Right lung (tissue), 5 donors: ENCODE measurements around the gene TSEN34. TPM values are rescaled to one million over a fixed set of nuclear protein-coding genes. Genes with fewer than 3 reads are reported as not detected.
"Not testable (repeated sequence)": the region's sequence is repeated elsewhere in the genome, so short reads cannot be mapped to it uniquely, and the experiment has no call there.

Experiments used
- DNase-seq, 2 donors: peaks; one replicate each; pipeline ENCODE4 v3.0.0-alpha.2; 2013
- polyA plus RNA-seq, 5 donors: library from polyadenylated mRNA; unstranded; fragments of 120-200 nt; gene quantifications; one replicate each; pipeline versions ENCODE4 v1.2.1 to v1.2.3, GENCODE V29; 2013; ENCODE audit warnings: inconsistent platforms in 1 of 5, low replicate concordance in 1 of 5; ENCODE audit not compliant: insufficient read length in 5 of 5, insufficient read depth in 1 of 5

TSEN34 gene
- polyA plus RNA-seq, 5 donors: 35.0 to 66.7 (median 44.3) TPM

DNA sequence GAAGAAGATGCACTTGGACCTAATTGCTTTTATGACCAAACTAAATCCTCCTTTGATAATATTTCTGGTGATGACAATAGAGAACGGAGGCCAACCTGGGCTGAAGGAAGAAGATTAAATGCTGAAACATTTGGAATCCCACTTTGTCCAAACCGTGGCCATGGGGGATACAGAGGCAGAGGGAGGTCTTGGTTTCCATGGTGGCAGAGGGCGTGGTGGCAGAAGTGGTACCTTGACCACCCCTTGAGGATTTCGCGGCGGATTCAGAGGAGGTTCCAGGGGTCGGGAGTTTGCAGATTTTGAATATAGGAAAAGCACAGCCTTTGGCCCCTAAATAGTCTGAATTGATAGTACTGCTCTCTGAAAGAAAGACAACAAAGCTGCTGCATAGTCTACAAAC lies 38.9 kb downstream of the TSEN34 start:
- no peak for DNase-seq

- DNase-seq: peak; percentile 71 to 80
Measured at GRCh38 chr19:54231077-54231931, 40.2 kb downstream of the TSEN34 start.

GRCh38 chr19:54233941-54234340 lies 42.8 kb downstream of the TSEN34 start:
- no peak for DNase-seq

DNA sequence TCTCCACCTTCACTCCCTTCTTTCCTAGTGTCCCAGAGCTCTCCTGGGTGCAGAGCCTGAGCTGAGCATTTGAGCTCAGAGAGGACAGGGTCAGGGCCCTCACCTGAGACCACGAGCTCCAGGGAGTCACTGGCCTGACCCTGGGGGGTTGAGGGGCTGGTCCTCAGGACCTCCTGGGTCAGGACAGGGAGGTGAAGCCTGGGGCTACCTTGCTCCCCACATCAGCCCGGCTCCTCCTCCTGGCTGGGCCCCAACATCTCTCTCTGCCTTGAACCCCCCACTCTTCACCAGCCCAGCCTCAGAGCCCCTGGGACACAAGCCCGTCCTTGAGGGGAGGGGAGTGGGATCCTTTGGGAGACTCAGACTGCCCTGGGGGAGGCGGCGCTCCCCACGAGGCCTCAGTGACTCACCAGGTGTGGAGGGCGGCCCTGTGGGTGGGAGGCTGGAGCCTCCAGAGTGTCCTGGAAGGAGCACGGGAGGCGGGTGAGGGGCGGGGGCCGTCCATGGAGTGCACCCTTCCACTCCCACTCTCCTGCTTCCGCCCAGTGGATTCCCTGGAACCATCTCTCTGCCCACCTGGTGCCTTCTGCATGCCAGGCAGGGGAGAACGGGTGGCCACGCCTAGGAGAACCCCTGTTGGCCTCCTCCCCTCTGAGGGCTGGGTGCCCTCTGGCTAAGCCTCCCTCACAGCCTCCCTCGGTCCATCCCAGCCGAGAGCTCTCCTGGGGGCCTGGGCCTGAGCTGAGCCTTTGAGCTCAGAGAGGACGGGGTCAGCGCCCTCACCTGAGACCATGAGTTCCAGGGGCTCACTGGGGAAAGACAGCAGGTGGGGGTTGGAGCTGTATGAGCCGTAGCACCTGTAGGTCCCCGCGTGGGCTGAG lies 48.6 kb downstream of the TSEN34 start:
- not testable (repeated sequence) for DNase-seq

GRCh38 chr19:54240372-54241336 lies 49.5 kb downstream of the TSEN34 start:
- DNase-seq: not testable (repeated sequence)

DNA sequence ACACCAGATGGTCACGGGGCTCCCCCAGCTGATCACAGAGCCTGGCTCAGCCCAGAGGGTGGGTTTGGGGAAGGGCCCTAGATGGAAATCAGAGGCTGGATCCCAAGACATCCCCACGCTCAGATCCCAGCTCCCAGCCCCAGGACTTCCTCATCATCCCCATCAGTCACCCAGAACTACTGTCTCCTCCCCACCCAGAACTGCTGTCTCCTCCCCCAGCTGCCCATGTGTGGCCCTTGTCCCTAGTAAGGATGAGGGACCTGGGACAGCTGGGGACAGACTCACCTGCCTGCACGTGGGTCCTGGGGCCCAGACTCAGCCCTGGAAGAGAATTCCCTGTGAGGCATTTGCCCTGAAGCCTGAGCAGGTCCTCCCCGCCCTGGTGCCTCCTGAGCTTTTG lies 51.1 kb downstream of the TSEN34 start:
- DNase-seq: not testable (repeated sequence)

- DNase-seq: not testable (repeated sequence)
Measured at GRCh38 chr19:54242646-54243045, 51.5 kb downstream of the TSEN34 start, which contains the start of gene LILRA6. TSS of gene LILRA6 (minus strand) at chr19:54242790.

GRCh38 chr19:54243809-54244208 lies 52.7 kb downstream of the TSEN34 start:
- DNase-seq: not testable (repeated sequence)

Other genes with a start within 250 kb of the TSEN34 start
- gene CACNG8, start 228.4 kb upstream of the TSEN34 start, polyA plus RNA-seq: under 1 TPM; 0.07 to 0.13 (median 0.10) TPM
- 1 to 10 TPM in 3 of 5 donors, under 1 TPM in 2; 0.21 to 2.6 (median 1.0) TPM for gene CACNG6, start 199.7 kb upstream of the TSEN34 start, polyA plus RNA-seq
- under 1 TPM in 3 of 5 donors, not detected in 2; 0.17 to 0.41 (median 0.30) TPM for gene VSTM1, start 127.4 kb upstream of the TSEN34 start, polyA plus RNA-seq
- gene TARM1, start 109.9 kb upstream of the TSEN34 start, polyA plus RNA-seq: under 1 TPM in 4 of 5 donors, not detected in 1; 0.15 to 0.27 (median 0.18) TPM
- under 1 TPM; 0.38 to 0.73 (median 0.56) TPM for gene OSCAR, start 90.5 kb upstream of the TSEN34 start, polyA plus RNA-seq
- 100 to 1,000 TPM in 1 of 5 donors, 10 to 100 TPM in 4; 65.2 to 157 (median 85.5) TPM for gene NDUFA3, start 88.5 kb upstream of the TSEN34 start, polyA plus RNA-seq
- 10 to 100 TPM; 13.1 to 25.5 (median 18.1) TPM for gene TFPT, start 75.7 kb upstream of the TSEN34 start, polyA plus RNA-seq
- gene PRPF31, start 75.6 kb upstream of the TSEN34 start, polyA plus RNA-seq: 10 to 100 TPM; 50.3 to 71.0 (median 60.2) TPM
- 10 to 100 TPM; 54.3 to 69.4 (median 59.5) TPM for gene CNOT3, start 53.5 kb upstream of the TSEN34 start, polyA plus RNA-seq
- 10 to 100 TPM in 1 of 5 donors, 1 to 10 TPM in 4; 6.5 to 12.3 (median 7.9) TPM for gene LENG1, start 31.6 kb upstream of the TSEN34 start, polyA plus RNA-seq
- gene TMC4, start 18.1 kb upstream of the TSEN34 start, polyA plus RNA-seq: 10 to 100 TPM; 21.9 to 42.8 (median 32.1) TPM
- 10 to 100 TPM; 44.0 to 69.4 (median 54.5) TPM for gene MBOAT7, start 1.7 kb upstream of the TSEN34 start, polyA plus RNA-seq
- 1,000 to 10,000 TPM; 1,645 to 2,801 (median 2,081) TPM for gene RPS9, start 9.6 kb downstream of the TSEN34 start, polyA plus RNA-seq
- 1 to 10 TPM; 1.4 to 2.9 (median 2.3) TPM for gene LILRB3, start 31.7 kb downstream of the TSEN34 start, polyA plus RNA-seq
- gene LILRA6, start 51.5 kb downstream of the TSEN34 start, polyA plus RNA-seq: 1 to 10 TPM in 1 of 5 donors, under 1 TPM in 4; 0.56 to 1.5 (median 0.73) TPM
- gene LILRB5, start 66.0 kb downstream of the TSEN34 start, polyA plus RNA-seq: 1 to 10 TPM; 3.9 to 5.0 (median 4.8) TPM
- 1 to 10 TPM; 1.5 to 3.3 (median 1.7) TPM for gene LILRB2, start 89.8 kb downstream of the TSEN34 start, polyA plus RNA-seq
- gene LILRA5, start 121.9 kb downstream of the TSEN34 start, polyA plus RNA-seq: under 1 TPM; 0.28 to 0.81 (median 0.55) TPM
- gene LILRA4, start 147.9 kb downstream of the TSEN34 start, polyA plus RNA-seq: under 1 TPM in 2 of 5 donors, not detected in 3; 0.13 to 0.26 TPM
- gene LAIR1, start 173.6 kb downstream of the TSEN34 start, polyA plus RNA-seq: 10 to 100 TPM in 1 of 5 donors, 1 to 10 TPM in 4; 5.7 to 11.6 (median 6.7) TPM
- gene TTYH1, start 224.2 kb downstream of the TSEN34 start, polyA plus RNA-seq: 10 to 100 TPM in 1 of 5 donors, 1 to 10 TPM in 4; 2.9 to 11.7 (median 4.0) TPM